ENCODE measurements around the gene MACC1.

MACC1 gene

DNA sequence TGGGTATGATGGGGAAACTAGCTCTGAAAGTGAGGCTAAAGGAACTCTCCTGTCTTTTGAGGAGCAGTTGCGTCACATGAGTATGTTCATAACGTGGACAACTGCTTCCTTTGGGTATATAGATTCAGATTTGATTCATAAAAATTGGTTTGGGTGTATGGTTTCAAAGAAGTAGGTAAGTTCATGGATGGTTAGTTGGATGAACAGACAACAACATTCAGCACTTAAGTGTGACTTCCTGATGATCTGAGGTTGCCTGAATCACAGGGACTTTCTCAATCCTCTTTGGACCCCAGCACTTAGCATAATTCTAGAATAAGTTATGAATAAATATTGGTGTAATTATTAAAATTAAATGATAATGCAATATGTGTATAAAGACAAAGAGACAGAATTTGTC, 43.4 kb downstream of the MACC1 start:
- DNase-seq (ENCODE audit: low read depth in 2 of 2), result no peak

DNA sequence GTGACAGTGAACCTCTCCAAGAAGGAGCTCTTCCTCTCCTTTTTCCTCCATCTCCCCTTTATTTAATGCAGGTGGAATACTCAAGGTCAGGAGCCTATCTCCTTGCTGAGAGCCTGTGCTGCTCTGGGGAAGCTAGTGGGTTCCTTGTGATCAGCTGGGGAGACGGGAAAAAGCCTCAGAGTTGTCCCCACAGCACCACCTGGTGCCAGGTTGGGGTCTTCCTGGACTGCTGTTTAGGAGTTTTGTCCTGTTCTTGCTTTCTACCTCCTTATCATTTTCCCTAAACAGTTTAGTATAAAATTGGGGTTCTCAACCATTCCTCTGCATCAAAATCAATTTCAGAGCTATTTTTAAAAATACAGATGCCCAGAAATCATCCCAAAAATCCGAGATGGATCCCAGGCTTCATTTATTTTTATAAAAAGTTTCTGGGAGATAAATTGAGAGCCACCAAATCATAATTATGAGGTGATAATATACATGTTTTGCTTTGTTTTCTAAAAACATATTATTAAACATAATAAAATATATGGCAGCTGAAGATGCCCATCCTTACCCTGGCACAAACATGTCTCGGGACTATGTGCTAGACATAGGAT, 44.3 kb downstream of the MACC1 start:
- no peak for DNase-seq (ENCODE audit: low read depth in 2 of 2)

- no peak for DNase-seq (ENCODE audit: low read depth in 2 of 2)
Observed at GRCh38 chr7:20170633-20171032, 46.6 kb downstream of the MACC1 start.

DNA sequence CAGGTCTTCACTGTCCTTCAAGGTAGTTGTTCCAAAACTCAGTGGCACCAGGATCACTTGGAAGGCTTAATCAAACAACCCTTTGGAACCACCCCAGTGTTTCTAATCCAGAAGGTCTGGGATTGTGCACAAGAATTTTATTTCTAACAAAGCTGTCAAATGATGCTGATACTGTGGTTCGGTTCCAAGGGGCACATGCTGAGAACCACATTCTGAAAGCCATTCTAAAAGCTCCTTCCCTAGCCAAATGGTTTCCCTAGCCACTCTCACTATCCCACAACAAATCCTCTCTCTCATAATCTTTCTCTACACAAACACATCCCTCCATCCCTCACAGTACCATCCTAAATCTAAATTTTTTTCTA, 52.1 kb downstream of the MACC1 start:
- no peak for DNase-seq (ENCODE audit: low read depth in 2 of 2)

DNA sequence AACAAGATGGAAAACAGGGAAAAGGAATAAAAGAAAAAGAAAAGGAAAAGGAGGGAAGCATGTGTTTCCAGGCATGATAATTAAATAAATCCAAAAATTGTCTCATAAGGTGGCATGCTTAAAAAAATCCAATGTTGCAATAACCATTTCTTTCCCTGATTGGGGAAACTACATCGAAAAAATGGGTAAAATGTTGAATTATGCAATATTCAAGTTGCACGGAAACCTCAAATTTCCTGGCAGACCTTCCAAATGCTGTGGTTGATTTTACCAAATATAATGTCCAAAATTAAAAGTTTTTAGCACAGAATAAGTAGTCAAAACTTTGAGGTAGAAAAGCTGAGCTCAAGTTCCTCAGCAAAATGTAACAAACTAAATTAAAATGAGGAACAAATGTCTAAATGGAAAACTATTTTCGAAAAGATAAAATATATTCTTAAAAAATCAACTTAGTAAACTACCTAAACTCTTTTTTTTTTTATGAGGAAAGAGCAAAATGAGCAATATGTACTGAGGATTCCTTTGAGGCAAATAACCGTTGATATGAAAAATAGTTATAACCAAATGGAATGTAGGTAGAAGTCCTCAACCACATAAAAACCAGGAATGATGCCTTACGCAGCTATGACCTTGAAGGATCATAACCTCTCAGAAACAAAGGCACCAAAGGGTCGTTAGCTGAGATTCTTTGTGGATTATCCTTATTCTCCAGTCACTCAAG, 52.6 kb downstream of the MACC1 start:
- DNase-seq (ENCODE audit: low read depth in 2 of 2), result peak; percentile 57 to 72

DNA sequence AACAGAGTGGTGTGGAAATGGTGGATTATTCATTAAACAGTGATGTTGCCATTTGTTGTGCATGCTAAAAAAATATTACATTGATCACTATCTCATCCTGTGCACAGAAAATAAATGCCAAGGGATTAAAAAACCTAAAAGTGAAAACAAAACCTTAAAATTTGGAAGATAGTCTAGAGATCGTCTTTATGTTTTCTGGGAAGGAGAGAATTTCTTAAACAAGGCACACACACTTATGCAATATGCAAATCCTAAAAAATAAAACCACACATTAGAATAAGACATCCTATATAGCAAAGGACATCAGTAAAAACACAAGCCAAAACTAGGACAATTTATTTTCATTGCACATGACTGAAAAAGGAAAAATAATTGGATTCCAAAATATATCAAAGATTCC, 54.5 kb downstream of the MACC1 start:
- no peak for DNase-seq (ENCODE audit: low read depth in 2 of 2)

GRCh38 chr7:20159226-20159747, 57.9 kb downstream of the MACC1 start:
- no peak for DNase-seq (ENCODE audit: low read depth in 2 of 2)

- no peak for DNase-seq (ENCODE audit: low read depth in 2 of 2)
Observed at GRCh38 chr7:20158684-20159083, 58.5 kb downstream of the MACC1 start.

DNA sequence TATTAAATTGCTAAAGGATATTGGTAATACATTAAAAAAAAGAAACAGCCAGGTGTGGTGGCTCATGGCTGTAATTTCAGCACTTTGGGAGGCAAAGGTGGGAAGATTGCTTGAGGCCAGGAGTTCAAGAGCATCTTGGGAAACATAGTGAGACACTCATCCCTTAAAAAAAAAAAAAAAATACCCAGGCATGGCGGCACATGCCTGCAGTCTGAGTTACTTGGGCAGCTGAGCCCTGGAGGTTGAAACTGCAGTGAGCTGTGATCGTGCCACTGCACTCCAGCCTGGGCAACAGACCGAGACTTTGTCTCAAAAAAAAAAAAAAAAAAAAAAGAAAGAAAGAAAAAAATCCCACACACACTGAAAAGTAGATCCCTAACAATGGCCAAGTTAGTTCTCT, 59.7 kb downstream of the MACC1 start:
- DNase-seq (ENCODE audit: low read depth in 2 of 2), result no peak

DNA sequence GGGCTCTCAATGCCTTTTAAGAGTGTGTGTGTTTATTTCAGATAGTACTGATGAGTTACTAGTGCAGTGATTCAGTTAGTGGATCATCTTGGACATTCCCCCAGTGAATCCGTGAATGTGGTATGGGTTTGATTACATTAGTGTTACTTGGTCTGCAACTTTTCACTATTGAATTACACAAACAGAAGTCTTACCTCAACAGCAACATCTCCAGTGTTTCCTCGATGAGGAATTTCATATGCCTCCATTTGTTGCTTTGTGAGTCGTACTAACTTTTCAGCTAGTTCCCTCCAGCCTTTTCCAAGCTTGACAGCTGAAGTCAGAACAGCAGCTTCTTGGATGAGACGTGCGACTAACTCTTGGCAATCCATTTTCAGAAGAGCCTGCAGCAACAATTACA, 63.2 kb downstream of the MACC1 start:
- no peak for DNase-seq (ENCODE audit: low read depth in 2 of 2)

DNA sequence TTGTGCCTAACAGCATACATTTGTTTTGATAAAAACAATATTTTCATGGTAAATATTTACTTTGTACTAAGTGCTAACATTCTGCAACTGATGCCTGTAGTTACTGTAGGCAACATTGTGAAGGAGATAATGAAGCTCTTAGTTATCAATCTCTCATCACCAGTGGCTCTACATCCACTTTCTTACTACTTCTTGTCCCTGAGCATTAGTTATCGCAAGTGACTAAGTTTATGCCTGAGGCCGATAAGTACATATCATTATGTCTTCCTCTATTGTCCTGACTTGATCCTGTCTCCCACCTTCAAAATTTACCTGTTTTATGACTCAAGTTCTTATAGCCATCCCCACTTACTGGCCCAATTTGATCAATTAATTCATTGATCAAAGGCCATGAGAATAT, 63.6 kb downstream of the MACC1 start:
- no peak for DNase-seq (ENCODE audit: low read depth in 2 of 2)

DNA sequence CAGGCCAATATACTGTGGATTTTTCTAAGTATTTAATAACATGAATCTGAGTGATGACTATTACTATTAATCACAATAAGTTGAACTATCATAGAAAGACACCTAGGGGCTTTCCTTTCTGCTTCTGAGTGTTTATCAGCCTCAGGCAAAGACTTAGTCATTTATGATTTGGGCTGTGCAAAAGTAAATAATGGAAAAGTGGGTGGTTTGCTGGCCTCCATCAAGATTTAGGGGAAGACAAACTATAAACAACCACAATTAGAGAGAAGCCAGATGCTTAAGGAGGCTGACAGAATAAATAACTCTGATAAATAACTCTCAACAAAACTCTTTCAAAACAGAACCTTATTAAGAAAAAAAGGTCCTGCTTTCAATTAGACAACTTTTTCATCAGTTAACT, 64.7 kb downstream of the MACC1 start:
- no peak for DNase-seq (ENCODE audit: low read depth in 2 of 2)

- no peak for DNase-seq (ENCODE audit: low read depth in 2 of 2)
Observed at GRCh38 chr7:20151708-20152456, 65.3 kb downstream of the MACC1 start.

- peak in 1 of 2 experiments; percentile 32 for DNase-seq (ENCODE audit: low read depth in 2 of 2)
Observed at GRCh38 chr7:20146451-20146850, 70.7 kb downstream of the MACC1 start.

DNA sequence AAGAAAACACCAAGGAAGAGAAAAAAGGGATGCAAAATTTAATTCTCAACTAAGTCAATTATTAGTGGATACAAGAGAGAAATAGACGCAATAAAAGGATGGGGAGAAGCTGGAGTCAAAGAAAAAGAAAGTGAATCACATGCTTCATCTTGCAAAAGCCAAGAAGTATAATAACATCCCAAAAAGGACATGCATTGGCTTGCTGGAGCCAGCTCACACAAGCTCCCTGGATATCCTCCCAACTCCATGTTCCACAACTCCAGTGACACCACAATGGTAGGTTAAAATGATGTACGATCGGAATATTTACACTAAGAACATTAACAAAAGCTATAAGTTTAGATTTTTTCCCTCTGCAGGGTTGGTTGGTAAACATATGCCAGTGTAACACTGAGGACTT, 72.4 kb downstream of the MACC1 start:
- no peak for DNase-seq (ENCODE audit: low read depth in 2 of 2)

DNA sequence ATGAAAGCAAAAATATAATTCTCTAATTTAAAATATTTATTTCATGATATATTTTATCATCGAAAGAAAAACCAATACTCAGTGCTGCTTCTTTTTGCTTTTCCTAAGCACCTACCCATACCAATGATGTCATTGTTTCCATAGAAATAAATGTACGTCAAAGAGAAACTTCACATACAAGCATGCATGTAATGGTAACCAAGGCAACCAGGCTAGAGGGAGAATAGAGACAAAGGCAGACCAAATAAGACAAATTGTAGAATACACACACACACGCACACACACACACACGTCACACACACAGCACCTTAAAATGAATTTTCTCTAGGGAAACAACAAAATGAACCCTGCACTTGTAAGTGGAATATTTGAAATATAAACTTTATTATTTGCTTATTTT, 75.5 kb downstream of the MACC1 start:
- DNase-seq (ENCODE audit: low read depth in 2 of 2), result no peak

DNA sequence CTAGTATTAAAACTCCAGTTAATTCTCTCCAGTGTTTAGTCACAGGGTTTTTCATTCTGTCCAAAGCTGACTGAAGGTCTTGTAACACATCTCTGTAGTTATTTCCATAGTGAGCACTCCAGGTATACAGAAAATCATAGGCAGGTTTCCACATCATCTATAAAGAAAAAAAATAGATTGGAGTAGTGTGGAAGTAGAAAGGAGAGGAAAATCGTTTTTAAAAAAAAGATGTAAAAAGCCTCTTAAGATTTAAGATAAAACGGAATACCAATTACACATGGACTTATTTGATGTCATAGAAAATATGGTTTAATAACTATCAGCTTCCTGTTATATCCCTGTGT, 76.2 kb downstream of the MACC1 start:
- DNase-seq (ENCODE audit: low read depth in 2 of 2), result no peak

- no peak for DNase-seq (ENCODE audit: low read depth in 2 of 2)
Observed at GRCh38 chr7:20140291-20141001, 76.7 kb downstream of the MACC1 start.

GRCh38 chr7:20136647-20137046, 80.5 kb downstream of the MACC1 start:
- DNase-seq (ENCODE audit: low read depth in 2 of 2), result no peak

DNA sequence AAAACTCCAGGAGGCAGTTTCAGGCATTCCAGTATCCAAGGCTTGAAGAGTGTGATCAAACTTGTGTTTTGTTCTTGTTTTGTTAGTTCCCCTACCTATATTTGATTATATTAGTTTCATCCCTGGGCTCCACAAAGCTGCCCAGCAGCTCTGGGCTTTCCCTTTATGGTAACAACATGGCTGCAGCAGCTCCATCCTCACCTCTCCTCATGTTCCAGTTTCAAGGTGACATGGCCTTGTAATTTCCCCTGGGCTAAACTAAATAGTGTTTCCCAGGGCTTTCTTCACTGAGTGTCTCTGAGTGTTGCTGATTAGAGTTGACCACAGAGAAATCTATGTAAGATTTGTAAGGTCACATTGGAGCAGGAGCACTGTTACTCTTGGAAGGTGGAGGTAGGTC, 83.4 kb downstream of the MACC1 start:
- DNase-seq (ENCODE audit: low read depth in 2 of 2), result no peak

DNA sequence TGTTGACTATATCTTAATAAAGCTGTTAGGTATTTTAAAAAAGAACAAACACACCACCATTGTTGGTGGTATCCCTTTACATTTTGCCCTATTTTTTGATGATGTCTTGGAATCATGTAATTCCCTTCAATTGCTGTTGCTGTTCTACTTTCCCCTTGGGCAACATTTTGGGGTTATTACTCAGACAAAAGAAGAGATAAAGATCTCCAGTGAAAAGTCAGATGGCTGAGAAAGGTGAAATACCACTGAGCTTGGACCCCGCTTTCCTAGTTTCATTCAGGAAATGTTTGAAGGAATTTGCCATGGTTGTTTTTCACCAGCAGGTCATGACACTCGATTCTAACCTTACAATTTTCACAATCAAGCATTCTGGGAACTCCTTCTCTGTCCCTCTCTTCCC, 84.6 kb downstream of the MACC1 start:
- no peak for DNase-seq (ENCODE audit: low read depth in 2 of 2)

GRCh38 chr7:20131776-20132175, 85.4 kb downstream of the MACC1 start:
- no peak for DNase-seq (ENCODE audit: low read depth in 2 of 2)
